Measurements from ENCODE around the gene CYBA.

The CYBA gene

GRCh38 chr16:88647178-88648070 is 3.4 kb downstream of the CYBA start:
- no peak for DNase-seq (ENCODE audit: low read depth, low spot score)

- no peak for DNase-seq (ENCODE audit: low read depth, low spot score)
Measured at GRCh38 chr16:88646345-88647034, 4.4 kb downstream of the CYBA start.

GRCh38 chr16:88645941-88646340 is 4.9 kb downstream of the CYBA start:
- no peak for DNase-seq (ENCODE audit: low read depth, low spot score)

GRCh38 chr16:88645455-88645854 is 5.4 kb downstream of the CYBA start:
- no peak for DNase-seq (ENCODE audit: low read depth, low spot score)

- no peak for DNase-seq (ENCODE audit: low read depth, low spot score)
Measured at GRCh38 chr16:88643644-88643932, 7.3 kb downstream of the CYBA start.

GRCh38 chr16:88642881-88643643 is 7.8 kb downstream of the CYBA start:
- no peak for DNase-seq (ENCODE audit: low read depth, low spot score)

GRCh38 chr16:88640498-88641247 is 10.2 kb downstream of the CYBA start:
- no peak for DNase-seq (ENCODE audit: low read depth, low spot score)

- no peak for DNase-seq (ENCODE audit: low read depth, low spot score)
Measured at GRCh38 chr16:88640039-88640495, 10.8 kb downstream of the CYBA start.

GRCh38 chr16:88639231-88640038 is 11.4 kb downstream of the CYBA start:
- no peak for DNase-seq (ENCODE audit: low read depth, low spot score)

- no peak for DNase-seq (ENCODE audit: low read depth, low spot score)
Measured at GRCh38 chr16:88638323-88639230, 12.3 kb downstream of the CYBA start, which contains the start of gene IL17C. TSS of gene IL17C (plus strand) at chr16:88638572. CDS start at chr16:88638642, 70 bp downstream.

- DNase-seq (ENCODE audit: low read depth, low spot score), result no peak
Measured at GRCh38 chr16:88636488-88637265, 14.2 kb downstream of the CYBA start.

GRCh38 chr16:88635671-88636319 is 15.1 kb downstream of the CYBA start:
- no peak for DNase-seq (ENCODE audit: low read depth, low spot score)

GRCh38 chr16:88634994-88635670 is 15.7 kb downstream of the CYBA start:
- no peak for DNase-seq (ENCODE audit: low read depth, low spot score)

GRCh38 chr16:88634141-88634993 is 16.5 kb downstream of the CYBA start:
- DNase-seq (ENCODE audit: low read depth, low spot score), result no peak

- no peak for DNase-seq (ENCODE audit: low read depth, low spot score)
Measured at GRCh38 chr16:88633684-88634140, 17.1 kb downstream of the CYBA start.

GRCh38 chr16:88632587-88632930 is 18.3 kb downstream of the CYBA start:
- no peak for DNase-seq (ENCODE audit: low read depth, low spot score)
